ENCODE results near the gene LAMC1.

DNA sequence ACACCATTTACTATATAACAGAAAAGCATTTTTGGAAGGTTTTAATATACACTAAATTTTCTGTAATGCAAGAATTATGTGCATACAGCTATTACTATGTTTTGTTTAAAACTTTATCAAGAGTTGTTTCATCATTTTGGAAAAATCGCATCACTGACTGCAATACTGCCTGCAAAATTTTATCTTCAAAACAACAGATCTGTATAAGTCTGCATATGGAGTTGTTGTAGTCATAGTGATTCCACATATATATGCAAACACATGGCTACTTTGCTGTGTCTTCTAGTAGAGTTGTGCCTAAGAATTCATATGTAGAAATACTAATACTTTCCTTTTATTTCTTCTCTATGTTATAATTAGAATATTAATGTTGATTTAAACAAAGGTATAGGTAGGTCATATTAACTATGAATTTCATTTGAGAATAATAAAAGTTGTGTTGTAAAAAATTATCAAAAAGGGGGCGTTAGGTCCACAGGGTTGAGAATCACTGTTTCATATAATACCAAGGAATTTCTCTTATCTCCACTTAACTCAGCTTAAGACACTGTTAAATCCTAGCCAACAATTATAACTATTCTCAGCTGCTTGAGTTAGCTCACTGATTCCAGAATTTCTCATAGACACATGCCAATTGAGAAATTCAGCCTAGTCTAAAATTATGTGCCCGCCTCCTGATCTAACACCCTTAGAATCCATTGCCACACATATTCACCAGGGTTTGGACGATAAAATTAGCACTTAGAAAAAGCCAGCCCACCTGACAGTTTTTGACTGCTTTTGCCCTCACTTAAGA lies 22.9 kb upstream of the LAMC1 start:
- no peak for TF ChIP-seq POLR2A (IDR thresholded peaks at IDR 0.05)
- TF ChIP-seq, protein P1, sequence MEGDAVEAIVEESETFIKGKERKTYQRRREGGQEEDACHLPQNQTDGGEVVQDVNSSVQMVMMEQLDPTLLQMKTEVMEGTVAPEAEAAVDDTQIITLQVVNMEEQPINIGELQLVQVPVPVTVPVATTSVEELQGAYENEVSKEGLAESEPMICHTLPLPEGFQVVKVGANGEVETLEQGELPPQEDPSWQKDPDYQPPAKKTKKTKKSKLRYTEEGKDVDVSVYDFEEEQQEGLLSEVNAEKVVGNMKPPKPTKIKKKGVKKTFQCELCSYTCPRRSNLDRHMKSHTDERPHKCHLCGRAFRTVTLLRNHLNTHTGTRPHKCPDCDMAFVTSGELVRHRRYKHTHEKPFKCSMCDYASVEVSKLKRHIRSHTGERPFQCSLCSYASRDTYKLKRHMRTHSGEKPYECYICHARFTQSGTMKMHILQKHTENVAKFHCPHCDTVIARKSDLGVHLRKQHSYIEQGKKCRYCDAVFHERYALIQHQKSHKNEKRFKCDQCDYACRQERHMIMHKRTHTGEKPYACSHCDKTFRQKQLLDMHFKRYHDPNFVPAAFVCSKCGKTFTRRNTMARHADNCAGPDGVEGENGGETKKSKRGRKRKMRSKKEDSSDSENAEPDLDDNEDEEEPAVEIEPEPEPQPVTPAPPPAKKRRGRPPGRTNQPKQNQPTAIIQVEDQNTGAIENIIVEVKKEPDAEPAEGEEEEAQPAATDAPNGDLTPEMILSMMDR (IDR thresholded peaks at IDR 0.05): no peak

All from uterus (tissue), 2 donors.